HPDE6-E6E7 (cell line): ENCODE results near the gene TTN.
"Not testable (repeated sequence)": the region's sequence is repeated elsewhere in the genome, so short reads cannot be mapped to it uniquely, and the experiment has no call there.

ENCODE experiments used
- DNase-seq: peaks from one replicate; pipeline ENCODE4 v3.0.0; 2011; ENCODE audit warnings: missing footprints; ENCODE audit errors: extremely low spot score

Gene TTN

GRCh38 chr2:178666458-178666857, 140.8 kb downstream of the TTN start:
- DNase-seq: no peak

GRCh38 chr2:178658480-178658879, 148.7 kb downstream of the TTN start:
- not testable (repeated sequence) for DNase-seq

- DNase-seq: no peak
Measured at GRCh38 chr2:178650554-178650953, 156.7 kb downstream of the TTN start.

GRCh38 chr2:178644919-178645318, 162.3 kb downstream of the TTN start:
- DNase-seq: no peak

GRCh38 chr2:178641498-178641897, 165.7 kb downstream of the TTN start:
- DNase-seq: no peak

GRCh38 chr2:178635897-178636296, 171.3 kb downstream of the TTN start:
- DNase-seq: no peak

- no peak for DNase-seq
Measured at GRCh38 chr2:178632729-178633128, 174.5 kb downstream of the TTN start.

- no peak for DNase-seq
Measured at GRCh38 chr2:178630581-178630980, 176.6 kb downstream of the TTN start.

GRCh38 chr2:178629463-178629862, 177.8 kb downstream of the TTN start:
- no peak for DNase-seq

- DNase-seq: no peak
Measured at GRCh38 chr2:178628605-178629004, 178.6 kb downstream of the TTN start.

- no peak for DNase-seq
Measured at GRCh38 chr2:178627401-178627800, 179.8 kb downstream of the TTN start.

- no peak for DNase-seq
Measured at GRCh38 chr2:178615969-178616368, 191.3 kb downstream of the TTN start.

GRCh38 chr2:178602901-178603300, 204.3 kb downstream of the TTN start:
- no peak for DNase-seq

GRCh38 chr2:178592655-178593054, 214.6 kb downstream of the TTN start:
- no peak for DNase-seq

GRCh38 chr2:178589335-178589734, 217.9 kb downstream of the TTN start:
- DNase-seq: no peak

- no peak for DNase-seq
Measured at GRCh38 chr2:178584666-178585065, 222.6 kb downstream of the TTN start.

GRCh38 chr2:178579006-178579405, 228.2 kb downstream of the TTN start:
- no peak for DNase-seq

GRCh38 chr2:178574789-178575188, 232.4 kb downstream of the TTN start:
- no peak for DNase-seq

GRCh38 chr2:178568227-178568626, 239.0 kb downstream of the TTN start:
- no peak for DNase-seq

- DNase-seq: peak; percentile 43
Measured at GRCh38 chr2:178553047-178553446, 254.2 kb downstream of the TTN start.

GRCh38 chr2:178550352-178550751, 256.9 kb downstream of the TTN start:
- no peak for DNase-seq

- no peak for DNase-seq
Measured at GRCh38 chr2:178542569-178542968, 264.7 kb downstream of the TTN start.

- DNase-seq: no peak
Measured at GRCh38 chr2:178542161-178542560, 265.1 kb downstream of the TTN start.

- no peak for DNase-seq
Measured at GRCh38 chr2:178536037-178536436, 271.2 kb downstream of the TTN start.

- no peak for DNase-seq
Measured at GRCh38 chr2:178531168-178531567, 276.1 kb downstream of the TTN start.
